ENCODE measurements around the gene SLC25A47. TPM values are rescaled to one million over a fixed set of nuclear protein-coding genes. Genes with fewer than 3 reads are reported as not detected.
A peak's percentile ranks its signal among the peaks of the same experiment; 100 is the strongest.
"Not testable (repeated sequence)": the region's sequence is repeated elsewhere in the genome, so short reads cannot be mapped to it uniquely, and the experiment has no call there.

The SLC25A47 gene
- total RNA-seq, 1 experiment from 2014 or later: not detected

DNA sequence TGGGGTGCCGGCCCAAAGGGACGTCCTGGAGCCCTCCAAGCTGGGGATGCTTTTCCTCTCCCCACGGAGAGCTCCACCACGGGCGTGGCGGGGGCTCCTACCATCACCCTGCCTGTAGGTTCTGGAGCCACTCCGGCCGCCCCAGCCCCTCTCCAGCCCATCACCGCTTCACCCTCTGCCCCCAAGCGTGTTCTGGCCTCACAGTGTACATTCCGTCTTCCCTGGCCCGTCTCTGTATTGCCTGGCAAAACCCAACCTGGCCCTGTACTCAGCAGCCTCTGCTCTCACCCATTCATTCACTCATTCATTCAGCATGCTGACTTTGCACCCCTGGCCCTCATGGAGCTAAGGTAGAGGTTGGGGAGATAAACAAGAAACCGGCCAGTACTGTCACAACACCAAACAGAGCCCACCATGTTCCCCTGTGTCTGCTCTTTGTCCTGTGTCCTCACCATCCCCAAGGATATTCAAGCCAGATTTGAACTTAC is 37.2 kb upstream of the SLC25A47 start:
- Mint-ChIP-seq H3K4me3 (ENCODE audit: unreplicated experiment) (peak overlapping the region; percentile 77), H3K27me3 (ENCODE audit: insufficient read depth, unreplicated experiment) (no peaks in the 10 kb centered on the region), H3K27ac (ENCODE audit: low read depth, unreplicated experiment) (peak overlapping the region; percentile 64), H3K4me1 (ENCODE audit: insufficient read depth, unreplicated experiment) (peaks cover 20% of the 10 kb centered on the region), H3K36me3 (ENCODE audit: insufficient read depth, unreplicated experiment) (peaks cover 26% of the 10 kb centered on the region), H3K9me3 (ENCODE audit: unreplicated experiment) (no peaks in the 10 kb centered on the region)
- BruUV-seq (replicated peaks): no TSS peak
- TF ChIP-seq, protein P1, sequence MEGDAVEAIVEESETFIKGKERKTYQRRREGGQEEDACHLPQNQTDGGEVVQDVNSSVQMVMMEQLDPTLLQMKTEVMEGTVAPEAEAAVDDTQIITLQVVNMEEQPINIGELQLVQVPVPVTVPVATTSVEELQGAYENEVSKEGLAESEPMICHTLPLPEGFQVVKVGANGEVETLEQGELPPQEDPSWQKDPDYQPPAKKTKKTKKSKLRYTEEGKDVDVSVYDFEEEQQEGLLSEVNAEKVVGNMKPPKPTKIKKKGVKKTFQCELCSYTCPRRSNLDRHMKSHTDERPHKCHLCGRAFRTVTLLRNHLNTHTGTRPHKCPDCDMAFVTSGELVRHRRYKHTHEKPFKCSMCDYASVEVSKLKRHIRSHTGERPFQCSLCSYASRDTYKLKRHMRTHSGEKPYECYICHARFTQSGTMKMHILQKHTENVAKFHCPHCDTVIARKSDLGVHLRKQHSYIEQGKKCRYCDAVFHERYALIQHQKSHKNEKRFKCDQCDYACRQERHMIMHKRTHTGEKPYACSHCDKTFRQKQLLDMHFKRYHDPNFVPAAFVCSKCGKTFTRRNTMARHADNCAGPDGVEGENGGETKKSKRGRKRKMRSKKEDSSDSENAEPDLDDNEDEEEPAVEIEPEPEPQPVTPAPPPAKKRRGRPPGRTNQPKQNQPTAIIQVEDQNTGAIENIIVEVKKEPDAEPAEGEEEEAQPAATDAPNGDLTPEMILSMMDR (IDR thresholded peaks at IDR 0.05; ENCODE audit: unreplicated experiment): no peak
- ChIA-PET POLR2A (interaction anchor here (1.2 to 2.1 kb wide), 3 partner anchors 10 to 91 kb away, joined by 3 to 8 read pairs (median 5); a partner anchor contains a TSS), CTCF (interaction anchor here (0.6 to 2.4 kb wide), 21 partner anchors 9 to 768 kb away, joined by 3 to 30 read pairs (median 4); no protein-coding TSS in a partner anchor)
- intact Hi-C loops (cut with micrococcal nuclease): no loop called here
- DNase-seq (ENCODE audit: unreplicated experiment): no peak

GRCh38 chr14:100286484-100287191 is 36.5 kb upstream of the SLC25A47 start:
- Mint-ChIP-seq H3K36me3 (ENCODE audit: insufficient read depth, unreplicated experiment) (peaks cover 26% of the 10 kb centered on the region), H3K27me3 (ENCODE audit: insufficient read depth, unreplicated experiment) (no peaks in the 10 kb centered on the region), H3K4me1 (ENCODE audit: insufficient read depth, unreplicated experiment) (peaks cover 17% of the 10 kb centered on the region), H3K9me3 (ENCODE audit: unreplicated experiment) (no peaks in the 10 kb centered on the region), H3K4me3 (ENCODE audit: unreplicated experiment) (peak overlapping the region; percentile 77), H3K27ac (ENCODE audit: low read depth, unreplicated experiment) (peak overlapping the region; percentile 64)
- POLR2A ChIA-PET: interaction anchor here (1.2 to 2.1 kb wide), 3 partner anchors 9 to 90 kb away, joined by 3 to 8 read pairs (median 5); a partner anchor contains a TSS
- CTCF ChIA-PET: interaction anchor here (0.6 to 2.4 kb wide), 16 partner anchors 8 to 768 kb away, joined by 3 to 30 read pairs (median 4); no protein-coding TSS in a partner anchor
- DNase-seq (ENCODE audit: unreplicated experiment): no peak
- TF ChIP-seq, protein P1 (IDR thresholded peaks at IDR 0.05; ENCODE audit: unreplicated experiment): no peak
- intact Hi-C loops (cut with micrococcal nuclease): no loop called here
- no TSS peak for BruUV-seq (replicated peaks)

- peaks cover 20% of the 10 kb centered on the region for H3K36me3 Mint-ChIP-seq (ENCODE audit: insufficient read depth, unreplicated experiment)
- no TSS peak for BruUV-seq (replicated peaks)
- intact Hi-C loops (cut with micrococcal nuclease): no loop called here
- TF ChIP-seq, protein P1 (IDR thresholded peaks at IDR 0.05; ENCODE audit: unreplicated experiment): no peak
- H3K4me1 Mint-ChIP-seq (ENCODE audit: insufficient read depth, unreplicated experiment): peaks cover 11% of the 10 kb centered on the region
- no peaks in the 10 kb centered on the region for H3K27me3 Mint-ChIP-seq (ENCODE audit: insufficient read depth, unreplicated experiment)
- CTCF ChIA-PET: interaction anchor here (0.6 to 2.1 kb wide), 5 partner anchors 11 to 91 kb away, joined by 3 to 8 read pairs (median 4); no protein-coding TSS in a partner anchor
- POLR2A ChIA-PET: interaction anchor here (1.4 kb wide), 1 partner anchor 9 kb away, joined by 5 read pairs; no protein-coding TSS in a partner anchor
- no peak for DNase-seq (ENCODE audit: unreplicated experiment)
- H3K9me3 Mint-ChIP-seq (ENCODE audit: unreplicated experiment): no peaks in the 10 kb centered on the region
- H3K4me3 Mint-ChIP-seq (ENCODE audit: unreplicated experiment): no peak overlapping the region
- no peak overlapping the region for H3K27ac Mint-ChIP-seq (ENCODE audit: low read depth, unreplicated experiment)
These were observed 35.7 kb upstream of the SLC25A47 start for GRCh38 chr14:100287202-100287997.

DNA sequence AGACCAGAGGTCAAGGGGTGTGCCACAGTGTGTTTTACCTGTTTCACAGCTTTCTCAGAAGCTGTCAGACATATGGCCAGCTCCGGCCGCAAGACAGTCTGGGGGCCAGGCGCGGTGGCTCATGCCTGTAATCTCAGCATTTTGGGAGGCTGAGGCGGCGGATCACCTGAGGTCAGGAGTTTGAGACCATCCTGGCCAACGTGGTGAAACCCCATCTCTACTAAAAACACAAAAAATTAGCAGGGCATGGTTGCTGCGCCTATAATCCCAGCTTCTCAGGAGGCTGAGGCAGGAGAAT is 35.2 kb upstream of the SLC25A47 start:
- intact Hi-C loops (cut with micrococcal nuclease); H3K27me3 Mint-ChIP-seq (ENCODE audit: insufficient read depth, unreplicated experiment); DNase-seq (ENCODE audit: unreplicated experiment); POLR2A ChIA-PET; H3K9me3 Mint-ChIP-seq (ENCODE audit: unreplicated experiment); BruUV-seq (replicated peaks); H3K4me1 Mint-ChIP-seq (ENCODE audit: insufficient read depth, unreplicated experiment); H3K27ac Mint-ChIP-seq (ENCODE audit: low read depth, unreplicated experiment); H3K4me3 Mint-ChIP-seq (ENCODE audit: unreplicated experiment): not testable (repeated sequence)
- H3K36me3 Mint-ChIP-seq (ENCODE audit: insufficient read depth, unreplicated experiment): peaks cover 14% of the 10 kb centered on the region
- CTCF ChIA-PET: interaction anchor here (0.9 to 1.2 kb wide), 2 partner anchors 12 to 90 kb away, joined by 4 to 5 read pairs; no protein-coding TSS in a partner anchor

Data from MCF 10A (cell line).